Occipital lobe (tissue), 2 donors: ENCODE measurements around the gene YDJC. TPM values are rescaled to one million over a fixed set of nuclear protein-coding genes. Genes with fewer than 3 reads are reported as not detected.
"Not testable (repeated sequence)": the region's sequence is repeated elsewhere in the genome, so short reads cannot be mapped to it uniquely, and the experiment has no call there.

Source experiments
- DNase-seq: peaks from one replicate; lab custom pipeline; 2025; lab: John Stamatoyannopoulos, UW
- total RNA-seq: library from RNA; depleted of rRNA; stranded (reverse); fragments of >200 nt; gene quantifications from one replicate; pipeline ENCODE4 v1.2.3, GENCODE V29; 2014

YDJC gene
- total RNA-seq, result 7.0 TPM

GRCh38 chr22:21629255-21630149, at the start of gene YDJC:
YDJC (minus strand) TSS chr22:21630022; CDS start chr22:21630014, 8 bp downstream.
- DNase-seq, result peak; percentile 88

DNA sequence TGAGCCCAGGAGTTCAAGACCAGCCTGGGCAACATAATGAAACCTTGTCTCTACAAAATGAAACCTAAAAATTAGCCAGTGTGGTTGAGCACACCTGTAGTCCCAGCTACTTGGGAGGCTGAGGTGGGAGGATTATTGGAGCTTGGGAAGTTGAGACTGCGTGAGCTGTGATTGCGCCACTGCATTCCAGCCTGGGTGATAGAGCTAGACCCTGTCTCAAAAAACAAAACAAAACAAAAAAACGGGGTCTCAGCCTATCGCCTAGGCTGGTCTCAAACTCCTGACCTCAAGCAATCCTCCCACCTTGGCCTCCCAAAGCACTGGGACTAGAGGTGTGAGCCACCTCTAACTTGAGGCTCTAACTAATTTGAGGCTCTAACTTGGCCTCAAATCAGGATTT, 49.6 kb upstream of the YDJC start:
- no peak for DNase-seq

DNA sequence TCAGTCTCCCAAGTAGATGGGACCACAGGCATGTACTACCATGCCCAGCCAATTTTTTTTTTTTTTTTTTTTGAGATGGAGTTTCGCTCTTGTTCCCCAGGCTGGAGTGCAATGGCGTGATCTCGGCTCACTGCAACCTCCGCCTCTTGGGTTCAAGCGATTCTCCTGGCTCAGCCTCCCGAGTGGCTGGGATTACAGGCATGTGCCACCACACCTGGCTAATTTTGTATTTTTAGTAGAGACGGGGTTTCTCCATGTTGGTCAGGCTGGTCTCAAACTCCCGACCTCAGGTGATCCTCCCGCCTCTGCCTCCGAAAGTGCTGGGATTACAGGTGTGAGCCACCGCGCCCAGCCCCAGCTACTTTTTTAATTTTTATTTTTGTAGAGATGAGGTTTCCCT, 49.0 kb upstream of the YDJC start:
- DNase-seq, result not testable (repeated sequence)

DNA sequence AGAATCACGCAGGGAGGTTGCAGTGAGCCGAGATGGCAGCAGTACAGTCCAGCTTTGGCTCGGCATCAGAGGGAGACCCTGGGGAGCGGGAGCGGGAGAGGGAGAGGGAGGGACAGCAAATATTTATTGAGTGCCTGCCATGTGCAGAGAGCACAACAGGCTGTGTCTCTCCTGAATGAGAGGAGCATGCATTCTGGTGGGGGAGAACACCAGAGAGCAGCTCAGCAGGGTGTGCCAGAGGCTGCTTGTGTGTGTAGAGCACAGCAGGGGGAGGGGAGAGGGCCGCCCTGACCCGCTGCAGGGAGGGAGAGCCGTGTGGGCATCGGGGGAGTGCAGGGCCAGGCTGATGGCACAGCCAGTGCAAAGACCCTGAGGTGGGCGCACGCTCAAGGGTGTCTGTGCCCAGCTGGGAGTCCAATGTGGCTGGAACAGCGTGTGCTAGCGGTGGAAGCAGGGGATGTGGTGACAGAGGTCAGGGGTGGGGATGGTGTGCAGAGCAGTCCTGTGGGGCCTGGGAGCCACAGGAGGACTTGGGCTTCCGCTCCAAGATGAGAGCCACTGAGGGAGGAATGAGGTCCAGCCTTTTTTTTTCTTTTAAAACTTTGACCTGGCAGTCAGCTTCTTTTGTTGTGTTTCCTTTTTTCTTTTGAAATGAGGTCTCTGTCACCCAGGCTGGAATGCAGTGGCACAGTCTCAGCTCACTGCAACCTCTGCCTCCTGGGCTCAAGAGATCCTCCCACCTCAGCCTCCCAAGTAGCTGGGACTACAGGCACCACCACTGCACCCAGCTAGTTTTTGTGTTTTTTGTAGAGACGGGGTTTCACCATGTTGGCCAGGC, 48.0 kb upstream of the YDJC start:
- DNase-seq, result no peak

DNA sequence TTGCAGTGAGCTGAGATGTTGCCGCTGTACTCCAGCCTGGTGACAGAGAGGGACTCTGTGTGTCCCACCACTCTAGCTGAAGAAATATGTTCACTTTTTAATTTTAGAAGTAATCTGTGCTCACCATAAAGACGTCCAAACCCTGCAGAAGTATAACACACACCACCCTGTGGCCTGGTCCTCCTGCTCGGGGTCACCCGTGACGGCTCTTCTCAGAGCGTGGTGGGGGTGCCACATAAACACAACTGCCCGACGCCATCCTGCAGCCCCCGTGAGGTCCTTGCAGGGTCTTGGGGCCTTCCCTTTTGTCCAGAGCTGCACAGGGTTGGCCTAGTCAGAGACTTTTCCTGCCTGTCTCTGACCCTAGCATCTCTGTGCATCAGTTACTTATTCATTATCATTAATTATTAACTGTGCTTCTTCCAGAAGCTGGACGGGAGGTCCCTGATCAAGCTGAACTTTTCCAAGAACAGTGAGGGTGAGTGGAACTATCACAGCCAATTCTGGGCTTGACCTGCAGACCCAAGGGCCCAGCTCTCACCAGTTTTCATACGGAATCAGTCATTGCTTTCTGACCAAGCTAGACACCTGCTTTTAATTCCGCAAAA, 44.9 kb upstream of the YDJC start:
- no peak for DNase-seq

GRCh38 chr22:21673534-21674321, 43.9 kb upstream of the YDJC start:
- no peak for DNase-seq

DNA sequence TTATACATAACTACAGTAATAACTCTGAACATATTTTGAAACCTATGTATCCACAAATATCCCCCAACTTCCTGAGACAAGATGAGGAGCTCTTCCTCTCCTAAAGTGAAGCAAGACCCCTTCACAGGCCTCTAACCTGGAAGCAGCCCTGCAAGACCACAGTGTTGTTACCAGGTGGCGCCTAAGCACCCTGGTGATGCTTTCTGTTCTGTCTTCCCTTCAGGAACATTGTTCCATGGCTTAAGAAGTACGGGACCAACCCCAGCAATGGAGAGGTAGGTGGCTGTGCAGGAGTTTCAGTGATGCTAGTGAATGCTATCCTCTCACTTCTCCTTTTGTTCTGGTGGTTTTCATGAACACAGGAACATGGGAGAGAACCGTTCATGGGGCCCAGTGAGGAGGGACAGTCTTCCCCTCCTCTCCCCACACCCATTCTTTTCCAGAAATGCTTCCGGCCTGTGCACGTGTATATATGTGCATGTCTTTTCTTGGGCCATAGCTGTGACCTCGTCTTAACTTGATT, 42.3 kb upstream of the YDJC start:
- no peak for DNase-seq

DNA sequence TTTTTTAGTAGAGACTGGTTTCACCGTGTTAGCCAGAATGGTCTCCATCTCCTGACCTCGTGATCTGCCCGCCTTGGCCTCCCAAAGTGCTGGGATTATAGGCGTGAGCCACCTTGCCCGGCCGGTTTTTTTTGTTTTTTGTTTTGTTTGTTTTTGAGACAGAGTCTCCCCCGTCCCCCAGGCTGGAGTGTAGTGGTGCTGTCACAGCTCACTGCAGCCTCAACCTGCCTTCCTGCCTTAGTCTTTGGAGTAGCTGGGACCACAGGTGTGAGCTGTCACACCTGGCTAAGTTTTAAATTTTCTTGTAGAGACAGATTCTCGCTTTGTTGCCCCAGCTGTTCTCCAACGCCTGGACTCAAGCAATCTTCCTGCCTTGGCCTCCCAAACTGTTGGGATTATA, 39.2 kb upstream of the YDJC start:
- no peak for DNase-seq

DNA sequence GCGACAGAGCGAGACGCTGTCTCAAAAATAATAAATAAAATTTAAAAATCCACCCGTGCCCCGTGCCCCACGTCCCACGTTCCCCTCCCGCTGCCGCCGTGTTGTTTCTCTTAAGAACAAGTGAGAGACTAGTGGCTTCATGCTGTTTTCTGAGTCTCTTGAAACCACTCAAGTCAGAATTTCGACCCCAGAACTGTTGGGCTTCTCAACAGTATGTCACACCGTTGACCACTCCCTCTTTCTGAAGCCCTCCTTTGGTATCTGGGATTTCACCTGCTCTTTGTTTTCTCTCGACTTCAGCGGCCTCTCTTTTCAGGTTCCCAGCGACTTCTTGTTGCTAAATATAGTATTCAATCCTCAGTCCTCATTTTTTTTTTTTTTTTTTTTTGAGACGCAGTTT, 37.0 kb upstream of the YDJC start:
- DNase-seq, result no peak

DNA sequence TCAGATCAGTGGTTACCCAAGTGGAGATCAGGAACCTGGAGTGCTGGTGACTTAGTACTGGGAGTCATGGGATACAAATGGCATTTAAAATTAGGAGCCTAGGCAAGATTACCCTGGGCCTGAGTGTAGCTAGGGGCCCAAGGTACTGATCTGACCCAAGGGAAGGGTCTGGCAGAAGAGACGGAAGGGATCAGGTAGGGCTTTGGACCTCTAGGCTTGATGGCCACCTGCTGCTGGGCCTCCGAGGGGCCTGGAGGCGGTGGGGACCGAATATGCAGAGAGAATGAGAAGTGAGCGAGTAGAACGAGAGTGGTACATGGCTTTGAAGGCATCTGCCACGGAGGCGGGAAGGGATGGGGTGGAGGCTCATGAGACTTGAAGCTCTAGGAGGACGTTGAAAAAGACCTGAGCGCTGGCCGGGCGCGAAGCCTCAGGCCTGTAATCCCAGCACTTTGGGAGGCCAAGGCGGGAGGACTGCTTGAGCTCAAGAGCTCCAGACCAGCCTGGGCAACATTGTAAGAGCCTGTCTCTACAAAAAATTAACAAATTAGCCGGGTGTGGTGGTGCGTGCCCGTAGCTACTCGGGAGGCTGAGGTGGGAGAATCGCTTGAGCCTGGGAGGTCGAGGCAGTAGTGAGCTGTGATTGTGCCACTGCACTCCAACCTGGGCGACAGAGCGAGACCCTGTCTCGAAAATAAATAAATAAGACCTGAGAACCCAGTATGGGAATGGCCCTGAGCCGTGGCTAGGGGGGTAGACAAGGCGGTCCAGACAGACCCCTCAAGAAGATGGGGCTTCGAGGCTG, 35.4 kb upstream of the YDJC start:
- DNase-seq, result no peak

GRCh38 chr22:21663738-21664137, 33.9 kb upstream of the YDJC start:
- no peak for DNase-seq

DNA sequence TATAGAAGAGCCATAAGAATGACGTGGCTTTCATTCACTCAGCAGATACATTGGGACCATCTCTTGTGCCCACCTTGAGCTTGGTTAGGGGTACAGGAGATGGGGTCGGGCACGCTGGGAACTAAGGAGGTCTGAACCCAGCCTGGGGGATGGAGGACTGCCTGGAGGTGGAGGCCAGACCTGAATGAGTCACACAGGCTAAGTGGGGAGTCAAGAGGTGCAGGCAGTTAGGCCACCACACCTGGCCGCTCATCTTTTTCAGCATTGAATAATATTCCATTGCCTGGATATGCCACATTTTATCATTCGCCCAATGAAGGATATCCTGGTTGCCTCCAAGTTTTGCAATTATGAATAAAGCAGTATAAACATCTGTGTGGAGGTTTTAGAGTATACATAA, 32.2 kb upstream of the YDJC start:
- DNase-seq, result no peak

DNA sequence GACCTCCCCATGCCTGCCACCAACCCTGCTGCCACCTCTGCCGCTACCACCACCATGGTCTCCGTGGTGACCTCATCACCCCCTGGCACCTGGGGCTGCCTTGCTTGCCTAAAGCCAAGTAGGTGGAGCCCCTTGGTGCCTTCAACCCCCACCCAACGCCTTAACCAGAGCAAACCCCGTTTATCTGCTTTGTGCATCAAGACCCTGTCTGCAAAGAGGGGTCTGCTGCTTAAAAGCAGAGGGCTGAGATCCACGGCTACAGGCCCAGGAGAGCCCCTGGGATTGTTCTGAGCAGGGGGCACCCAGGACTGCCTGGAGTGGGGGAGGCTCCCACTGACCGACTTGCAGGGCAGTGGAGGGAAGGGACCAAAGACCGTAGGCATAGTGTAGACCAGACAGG, 31.1 kb upstream of the YDJC start:
- DNase-seq, result no peak

DNA sequence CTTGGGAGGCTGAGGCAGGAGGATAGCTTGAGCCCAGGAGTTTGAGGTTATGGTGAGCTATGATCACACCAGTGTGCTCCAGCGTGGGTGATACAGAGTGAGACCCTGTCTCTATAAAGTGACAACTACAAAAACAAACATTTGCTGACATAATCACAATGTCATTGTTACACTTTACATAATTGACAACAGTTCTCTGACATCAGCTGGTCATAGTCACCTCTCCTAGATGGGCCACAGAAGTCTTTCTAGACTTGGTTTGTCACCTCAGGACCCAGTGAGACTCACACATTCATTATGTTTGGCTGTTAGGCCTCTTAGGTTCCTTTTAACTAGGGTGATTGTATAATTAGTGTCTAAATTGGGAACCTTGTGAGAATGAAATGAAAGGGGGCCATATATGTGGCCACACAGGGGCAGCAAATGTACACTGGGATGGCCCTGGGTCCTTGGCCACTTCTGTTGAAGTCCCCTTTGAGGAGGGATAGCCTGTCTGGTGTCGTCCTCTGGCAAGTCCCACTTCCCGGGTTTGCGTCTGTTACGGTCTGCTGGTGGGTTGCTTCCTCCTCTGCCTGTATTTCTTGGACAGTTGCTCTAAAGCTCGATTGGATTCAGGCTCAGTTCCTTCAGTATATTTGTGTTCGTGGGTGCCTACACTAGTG, 30.2 kb upstream of the YDJC start:
- no peak for DNase-seq

- no peak for DNase-seq
Measured at GRCh38 chr22:21657360-21658032, 27.7 kb upstream of the YDJC start.

- no peak for DNase-seq
Measured at GRCh38 chr22:21657020-21657359, 27.2 kb upstream of the YDJC start.

DNA sequence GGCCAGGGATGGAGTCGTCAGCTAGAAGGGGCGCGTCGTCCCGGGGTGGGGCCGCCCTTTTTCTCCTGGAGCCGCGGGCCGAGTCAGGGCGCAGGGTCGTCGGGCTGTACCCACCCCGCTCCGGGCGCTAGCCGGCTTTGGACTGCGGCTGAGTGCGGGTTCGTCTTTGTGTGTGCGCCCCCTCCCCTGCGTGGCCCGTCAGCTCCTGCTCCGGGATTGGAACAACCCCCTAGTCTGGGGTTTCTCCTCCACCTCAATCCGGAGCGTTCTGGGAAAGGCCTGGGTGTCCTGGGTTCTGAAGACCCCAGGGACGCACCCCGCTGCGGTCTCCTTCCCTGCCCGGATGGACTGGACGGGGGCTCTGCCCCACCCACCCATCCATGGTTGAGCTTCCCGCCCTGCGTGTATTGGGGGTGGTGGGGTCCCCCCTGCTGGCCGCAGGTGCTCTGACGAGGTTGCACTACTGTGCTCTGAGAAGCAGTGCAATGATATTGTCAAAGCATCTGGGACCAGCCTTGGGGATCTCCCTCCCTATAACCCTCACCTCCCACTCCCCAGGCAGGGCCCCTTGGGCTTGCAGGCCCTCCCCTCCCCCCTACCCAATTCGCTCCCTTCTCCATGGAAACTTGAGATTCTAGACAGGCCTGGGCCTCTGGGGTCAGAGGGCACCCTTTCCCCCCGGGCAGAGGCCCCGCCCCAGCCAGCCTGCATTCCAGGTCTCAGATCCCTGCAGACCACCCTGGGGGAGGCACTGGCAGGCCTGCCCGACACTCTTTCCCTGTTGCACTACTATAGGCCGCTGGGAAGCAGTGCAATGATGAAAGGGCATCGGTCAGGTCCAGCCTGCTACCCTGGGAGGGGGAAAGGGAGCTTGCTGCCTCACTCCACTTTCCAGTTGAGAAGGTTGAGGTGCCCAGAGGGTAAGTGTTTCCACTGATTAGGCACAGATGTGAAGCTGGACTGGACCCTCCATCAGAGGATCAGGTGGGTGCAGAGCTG, 23.0 kb upstream of the YDJC start:
- no peak for DNase-seq

DNA sequence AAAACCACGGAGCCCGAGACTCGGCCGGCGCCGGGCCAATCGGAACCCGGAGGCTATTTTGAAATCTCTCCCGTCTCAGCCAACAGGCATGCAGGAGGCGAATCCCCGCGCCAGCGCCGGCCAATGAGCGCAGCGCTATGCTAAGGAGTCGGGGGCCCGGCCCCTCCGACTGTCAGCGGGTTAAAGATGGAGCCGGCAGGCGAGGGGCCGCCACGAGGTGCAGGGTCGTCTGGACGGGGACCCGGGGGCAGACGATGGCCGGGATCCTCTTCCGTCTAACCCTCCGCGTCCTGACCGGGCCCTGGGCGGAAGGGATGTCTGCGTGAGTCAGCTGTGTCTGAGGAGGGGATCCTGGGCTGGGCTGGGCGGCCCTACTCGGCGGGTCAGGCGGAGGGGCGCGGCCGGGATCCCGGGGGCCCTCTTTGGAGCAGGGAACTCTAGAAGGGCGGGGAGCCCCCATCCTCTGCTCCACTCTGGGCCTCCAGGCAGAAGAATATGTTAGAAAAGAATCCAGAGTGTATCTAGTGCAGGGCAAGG, 22.3 kb upstream of the YDJC start:
- DNase-seq, result peak; percentile 79
